Nephron (organoid): Measurements from ENCODE around the gene THAP4.
A peak's percentile ranks its signal among the peaks of the same experiment; 100 is the strongest.
"Not testable (repeated sequence)": the region's sequence is repeated elsewhere in the genome, so short reads cannot be mapped to it uniquely, and the experiment has no call there.

Experiments used
- H3K27ac Mint-ChIP-seq, 3 experiments: 2 replicates each; pipeline ENCODE4 v1.8.0; 2020; ENCODE audit warnings: mixed read lengths in 3 of 3, mild to moderate bottlenecking in 2 of 3, moderate library complexity in 1 of 3
- H3K27me3 Mint-ChIP-seq: 2 replicates; pipeline ENCODE4 v1.8.0; 2021; ENCODE audit warnings: low read depth, mild to moderate bottlenecking, moderate library complexity, mixed read lengths
- H3K36me3 Mint-ChIP-seq: 2 replicates; pipeline ENCODE4 v1.8.0; 2020; ENCODE audit warnings: low read depth, mixed read lengths
- H3K4me1 Mint-ChIP-seq: 2 replicates; pipeline ENCODE4 v1.8.0; 2020; ENCODE audit warnings: mixed read lengths
- H3K4me3 Mint-ChIP-seq, 3 experiments: 2 replicates each; pipeline ENCODE4 v1.8.0; 2020; ENCODE audit warnings: mild to moderate bottlenecking in 3 of 3, mixed read lengths in 3 of 3, moderate library complexity in 2 of 3
- H3K9me3 Mint-ChIP-seq: 2 replicates; pipeline ENCODE4 v1.8.0; 2020; ENCODE audit warnings: mixed read lengths
- TF ChIP-seq, protein P1 (sequence below), 3 experiments: fragments of 200-600 bp; sonication (generic); IDR thresholded peaks; one replicate each; pipeline ENCODE4 v1.5.0; 2021; ENCODE audit warnings: antibody characterized with exemption in 3 of 3; ENCODE audit not compliant: unreplicated experiment in 3 of 3

The THAP4 gene

DNA sequence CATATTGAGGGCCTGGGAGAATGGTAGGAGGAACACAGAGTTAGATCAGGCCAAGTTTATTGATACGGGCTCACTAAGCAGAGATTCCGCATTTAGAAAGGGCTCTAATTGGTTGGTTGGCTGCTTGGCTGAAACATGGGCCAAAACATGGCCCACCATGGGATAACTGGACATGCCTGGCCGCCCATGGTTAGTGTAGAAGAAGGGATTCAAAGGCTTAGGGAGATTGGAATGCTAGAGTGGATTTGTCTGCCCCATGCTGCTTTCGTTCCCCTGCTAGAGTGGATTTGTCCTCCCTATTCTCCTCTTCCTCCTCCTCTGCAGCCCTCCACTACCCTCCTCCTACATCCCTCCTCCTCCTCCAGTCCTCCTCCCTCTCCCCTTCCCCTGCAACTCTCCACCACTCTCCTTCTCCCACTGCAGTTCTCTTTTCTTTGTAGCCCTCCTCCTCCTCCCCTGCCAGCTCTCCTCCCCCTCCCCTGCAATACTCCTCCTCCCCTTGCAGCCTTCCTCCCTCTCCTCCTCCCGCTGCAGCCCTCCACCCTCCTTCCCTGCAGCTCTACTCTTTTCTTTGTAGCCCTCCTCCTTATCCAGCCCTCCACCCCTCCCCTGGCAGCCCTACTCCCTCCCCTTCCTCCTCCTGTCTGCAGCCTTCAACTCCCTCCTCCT is 61.2 kb downstream of the THAP4 start:
- Mint-ChIP-seq H3K4me3 (no peak overlapping the region), H3K27me3 (peaks cover 11% of the 10 kb centered on the region), H3K27ac (peak overlapping the region in 2 of 3 experiments; percentile 41 to 83), H3K36me3 (peaks cover 55% of the 10 kb centered on the region), H3K9me3 (peaks cover 18% of the 10 kb centered on the region), H3K4me1 (peaks cover 22% of the 10 kb centered on the region)
- TF ChIP-seq, protein P1, sequence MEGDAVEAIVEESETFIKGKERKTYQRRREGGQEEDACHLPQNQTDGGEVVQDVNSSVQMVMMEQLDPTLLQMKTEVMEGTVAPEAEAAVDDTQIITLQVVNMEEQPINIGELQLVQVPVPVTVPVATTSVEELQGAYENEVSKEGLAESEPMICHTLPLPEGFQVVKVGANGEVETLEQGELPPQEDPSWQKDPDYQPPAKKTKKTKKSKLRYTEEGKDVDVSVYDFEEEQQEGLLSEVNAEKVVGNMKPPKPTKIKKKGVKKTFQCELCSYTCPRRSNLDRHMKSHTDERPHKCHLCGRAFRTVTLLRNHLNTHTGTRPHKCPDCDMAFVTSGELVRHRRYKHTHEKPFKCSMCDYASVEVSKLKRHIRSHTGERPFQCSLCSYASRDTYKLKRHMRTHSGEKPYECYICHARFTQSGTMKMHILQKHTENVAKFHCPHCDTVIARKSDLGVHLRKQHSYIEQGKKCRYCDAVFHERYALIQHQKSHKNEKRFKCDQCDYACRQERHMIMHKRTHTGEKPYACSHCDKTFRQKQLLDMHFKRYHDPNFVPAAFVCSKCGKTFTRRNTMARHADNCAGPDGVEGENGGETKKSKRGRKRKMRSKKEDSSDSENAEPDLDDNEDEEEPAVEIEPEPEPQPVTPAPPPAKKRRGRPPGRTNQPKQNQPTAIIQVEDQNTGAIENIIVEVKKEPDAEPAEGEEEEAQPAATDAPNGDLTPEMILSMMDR (IDR thresholded peaks at IDR 0.05; ENCODE audit: unreplicated experiment in 3 of 3): no peak

DNA sequence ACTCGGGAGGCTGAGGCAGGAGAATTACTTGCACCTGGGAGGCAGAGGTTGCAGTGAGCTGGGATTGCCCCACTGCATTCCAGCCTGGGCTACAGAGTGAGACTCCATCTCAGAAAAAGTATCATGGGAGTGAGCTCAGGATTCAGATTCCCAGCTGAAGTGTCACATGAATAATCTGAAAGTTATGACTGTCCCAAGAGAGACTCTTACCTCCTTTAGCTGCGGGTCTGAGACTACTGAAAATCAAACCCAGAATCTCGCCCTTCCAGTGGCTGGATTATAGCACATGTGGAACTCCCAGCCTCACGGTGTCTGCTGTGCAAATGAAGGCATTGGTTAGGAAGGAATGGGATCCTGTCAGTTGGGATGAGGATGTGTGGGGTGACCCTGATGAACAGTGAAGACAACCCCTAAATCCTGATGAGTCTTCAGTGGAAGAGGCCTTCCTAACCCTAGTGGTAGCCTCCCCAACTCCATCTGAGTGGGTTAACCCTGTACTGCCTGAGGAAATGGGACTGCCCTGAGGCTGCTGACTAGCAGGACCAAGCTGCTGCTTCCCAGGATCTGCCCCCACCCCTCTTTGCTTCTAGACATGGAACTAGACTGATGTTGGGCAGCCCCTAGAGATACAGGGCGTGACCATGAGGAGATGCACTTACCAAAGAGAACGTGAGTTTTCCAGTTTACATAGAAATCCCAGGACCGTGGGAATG is 61.9 kb downstream of the THAP4 start:
- Mint-ChIP-seq H3K9me3 (peaks cover 15% of the 10 kb centered on the region), H3K27me3 (peaks cover 11% of the 10 kb centered on the region), H3K4me1 (peaks cover 22% of the 10 kb centered on the region), H3K36me3 (peaks cover 48% of the 10 kb centered on the region), H3K27ac (peak overlapping the region in 2 of 3 experiments; percentile 41 to 83), H3K4me3 (no peak overlapping the region)
- TF ChIP-seq, protein P1 (IDR thresholded peaks at IDR 0.05; ENCODE audit: unreplicated experiment in 3 of 3): no peak

DNA sequence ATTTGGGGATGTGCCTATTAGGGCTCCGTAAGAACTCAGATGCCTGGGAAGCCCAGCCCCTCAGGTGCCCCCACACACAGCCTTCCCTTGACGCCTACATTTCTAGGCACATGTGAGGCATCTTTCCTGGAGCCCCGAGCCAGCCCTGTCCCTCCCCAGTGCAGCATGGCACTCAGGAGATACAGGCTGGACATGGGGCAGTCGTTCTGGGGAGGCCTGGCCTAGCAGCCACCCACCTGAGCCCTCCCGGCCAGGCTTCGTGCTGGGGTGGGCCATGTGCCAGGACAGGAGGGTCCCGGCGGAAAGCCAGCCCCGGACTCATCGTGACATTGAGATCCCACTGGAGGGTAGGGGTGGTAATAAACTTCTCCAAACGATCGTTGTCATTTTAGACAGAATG is 63.2 kb downstream of the THAP4 start:
- Mint-ChIP-seq H3K4me3 (no peak overlapping the region), H3K27ac (no peak overlapping the region), H3K36me3 (peaks cover 42% of the 10 kb centered on the region), H3K4me1 (peaks cover 27% of the 10 kb centered on the region), H3K9me3 (peaks cover 9% of the 10 kb centered on the region), H3K27me3 (peaks cover 24% of the 10 kb centered on the region)
- TF ChIP-seq, protein P1 (IDR thresholded peaks at IDR 0.05; ENCODE audit: unreplicated experiment in 3 of 3): no peak

DNA sequence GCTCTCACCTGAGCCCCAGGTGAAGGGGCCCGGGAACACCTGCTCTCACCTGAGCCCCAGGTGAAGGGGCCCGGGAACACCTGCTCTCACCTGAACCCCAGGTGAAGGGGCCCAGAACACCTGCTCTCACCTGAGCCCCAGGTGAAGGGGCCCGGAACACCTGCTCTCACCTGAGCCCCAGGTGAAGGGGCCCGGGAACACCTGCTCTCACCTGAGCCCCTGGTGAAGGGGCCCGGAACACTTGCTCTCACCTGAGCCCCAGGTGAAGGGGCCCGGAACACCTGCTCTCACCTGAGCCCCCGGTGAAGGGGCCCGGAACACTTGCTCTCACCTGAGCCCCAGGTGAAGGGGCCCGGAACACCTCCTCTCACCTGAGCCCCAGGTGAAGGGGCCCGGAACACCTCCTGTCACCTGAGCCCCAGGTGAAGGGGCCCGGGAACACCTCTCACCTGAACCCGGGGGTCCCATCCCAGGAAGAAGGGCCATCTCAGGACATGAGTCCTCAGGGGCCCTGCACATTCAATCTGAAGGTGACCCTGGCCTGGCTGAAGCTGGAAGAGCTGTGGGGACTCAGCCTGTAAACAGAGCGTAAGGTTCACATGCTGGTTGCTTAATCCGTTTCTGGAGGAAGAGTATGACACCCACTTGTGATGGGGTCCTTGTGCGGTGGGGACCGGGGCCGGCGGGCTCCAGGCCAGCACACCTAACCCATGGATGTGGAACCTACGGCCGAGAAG is 63.9 kb downstream of the THAP4 start:
- not testable (repeated sequence) for H3K4me3 Mint-ChIP-seq, H3K9me3 Mint-ChIP-seq, H3K27ac Mint-ChIP-seq
- Mint-ChIP-seq H3K36me3 (peaks cover 36% of the 10 kb centered on the region), H3K4me1 (peaks cover 24% of the 10 kb centered on the region), H3K27me3 (peaks cover 25% of the 10 kb centered on the region)

DNA sequence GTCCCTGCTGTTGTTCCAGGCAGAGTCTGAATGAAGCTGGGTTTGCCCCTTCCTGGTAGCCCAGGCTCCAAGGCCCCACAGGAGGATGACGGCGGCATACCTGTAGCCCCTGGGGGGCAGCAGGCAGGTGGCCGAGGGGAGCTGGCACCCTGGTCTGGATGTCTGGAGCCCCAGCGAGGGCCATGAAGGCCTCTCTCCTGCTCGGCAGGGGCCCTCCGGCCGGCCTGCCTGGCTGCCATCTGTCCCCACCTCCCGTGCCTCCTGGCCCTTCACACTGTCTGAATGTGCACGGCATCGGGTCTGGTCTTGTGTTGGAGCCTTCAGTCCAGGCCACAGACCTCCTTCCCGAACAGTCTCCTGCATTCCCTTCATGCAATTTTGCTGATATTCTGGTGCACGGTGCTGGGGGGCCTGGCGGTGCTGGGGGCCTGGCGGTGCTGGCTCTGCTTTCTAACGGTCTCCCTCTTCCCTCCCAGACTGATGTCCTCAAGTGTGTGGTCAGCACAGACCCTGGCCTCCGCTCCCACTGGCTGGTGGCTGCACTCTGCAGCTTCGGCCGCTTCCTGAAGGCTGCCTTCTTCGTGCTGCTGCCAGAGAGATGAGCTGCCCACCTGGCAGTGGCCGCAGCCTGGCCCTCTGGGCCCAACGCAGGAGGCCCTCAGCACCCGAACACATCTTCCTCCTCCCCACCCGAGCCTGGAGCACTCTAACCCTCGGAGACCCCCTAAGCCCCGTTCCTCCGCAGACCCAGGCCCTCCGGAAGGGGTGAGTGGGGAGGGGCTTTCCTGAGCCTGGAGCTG is 64.9 kb downstream of the THAP4 start:
- peaks cover 25% of the 10 kb centered on the region for H3K27me3 Mint-ChIP-seq
- no peaks in the 10 kb centered on the region for H3K9me3 Mint-ChIP-seq
- H3K27ac Mint-ChIP-seq: peak overlapping the region in 1 of 3 experiments; percentile 42
- H3K36me3 Mint-ChIP-seq: peaks cover 28% of the 10 kb centered on the region
- H3K4me3 Mint-ChIP-seq: no peak overlapping the region
- H3K4me1 Mint-ChIP-seq: peaks cover 16% of the 10 kb centered on the region
- TF ChIP-seq, protein P1 (IDR thresholded peaks at IDR 0.05; ENCODE audit: unreplicated experiment in 3 of 3): no peak
